GM19193 (cell line): ENCODE results near the gene PAQR3.

Experiments used
- POLR2A ChIP-seq: IDR thresholded peaks from 4 replicates; pipeline ENCODE4 v1.6.1; 2011; ENCODE audit not compliant: insufficient read depth, insufficient read length; ENCODE audit errors: extremely low read depth

PAQR3 gene

GRCh38 chr4:78944381-78944780 is 5.1 kb upstream of the PAQR3 start:
- no peak for TF ChIP-seq POLR2A

- TF ChIP-seq POLR2A: no peak
Measured at GRCh38 chr4:78940752-78941151, 1.5 kb upstream of the PAQR3 start.

- TF ChIP-seq POLR2A: no peak
Measured at GRCh38 chr4:78939667-78940008, 400 bp upstream of the PAQR3 start.

GRCh38 chr4:78938474-78938867 is 767 bp downstream of the PAQR3 start:
- no peak for TF ChIP-seq POLR2A

GRCh38 chr4:78937837-78938236 is 1.4 kb downstream of the PAQR3 start:
- no peak for TF ChIP-seq POLR2A

- TF ChIP-seq POLR2A: no peak
Measured at GRCh38 chr4:78936989-78937388, 2.2 kb downstream of the PAQR3 start.

GRCh38 chr4:78930016-78930629 is 9.1 kb downstream of the PAQR3 start:
- TF ChIP-seq POLR2A: no peak

GRCh38 chr4:78928835-78929234 is 10.4 kb downstream of the PAQR3 start:
- TF ChIP-seq POLR2A: no peak

- no peak for TF ChIP-seq POLR2A
Measured at GRCh38 chr4:78926826-78927225, 12.4 kb downstream of the PAQR3 start.

- no peak for TF ChIP-seq POLR2A
Measured at GRCh38 chr4:78923464-78924312, 15.6 kb downstream of the PAQR3 start.

- no peak for TF ChIP-seq POLR2A
Measured at GRCh38 chr4:78922207-78922606, 17.0 kb downstream of the PAQR3 start.

- no peak for TF ChIP-seq POLR2A
Measured at GRCh38 chr4:78910612-78911011, 28.6 kb downstream of the PAQR3 start.

- TF ChIP-seq POLR2A: no peak
Measured at GRCh38 chr4:78907638-78908037, 31.6 kb downstream of the PAQR3 start.

- TF ChIP-seq POLR2A: no peak
Measured at GRCh38 chr4:78904143-78904542, 35.1 kb downstream of the PAQR3 start.

GRCh38 chr4:78902298-78902697 is 36.9 kb downstream of the PAQR3 start:
- TF ChIP-seq POLR2A: no peak

- no peak for TF ChIP-seq POLR2A
Measured at GRCh38 chr4:78901882-78902281, 37.4 kb downstream of the PAQR3 start.

GRCh38 chr4:78899302-78899701 is 39.9 kb downstream of the PAQR3 start:
- no peak for TF ChIP-seq POLR2A

GRCh38 chr4:78889955-78890354 is 49.3 kb downstream of the PAQR3 start:
- no peak for TF ChIP-seq POLR2A

GRCh38 chr4:78885598-78885997 is 53.6 kb downstream of the PAQR3 start:
- no peak for TF ChIP-seq POLR2A
